HG02763 (cell line): ENCODE results near the gene ASB10.

ENCODE experiments used
- ATAC-seq: cut with Tn5 transposase; IDR thresholded peaks from one replicate; pipeline ENCODE4 v1.9.1; 2021; ENCODE audit warnings: mild to moderate bottlenecking, moderate library complexity; ENCODE audit not compliant: unreplicated experiment

ASB10 gene

GRCh38 chr7:151167197-151167961 lies 19.7 kb downstream of the ASB10 start, which contains the start of gene GBX1:
Gene GBX1 (minus strand): TSS chr7:151167694. CDS start chr7:151167548, 146 bp downstream.
- ATAC-seq = no peak

DNA sequence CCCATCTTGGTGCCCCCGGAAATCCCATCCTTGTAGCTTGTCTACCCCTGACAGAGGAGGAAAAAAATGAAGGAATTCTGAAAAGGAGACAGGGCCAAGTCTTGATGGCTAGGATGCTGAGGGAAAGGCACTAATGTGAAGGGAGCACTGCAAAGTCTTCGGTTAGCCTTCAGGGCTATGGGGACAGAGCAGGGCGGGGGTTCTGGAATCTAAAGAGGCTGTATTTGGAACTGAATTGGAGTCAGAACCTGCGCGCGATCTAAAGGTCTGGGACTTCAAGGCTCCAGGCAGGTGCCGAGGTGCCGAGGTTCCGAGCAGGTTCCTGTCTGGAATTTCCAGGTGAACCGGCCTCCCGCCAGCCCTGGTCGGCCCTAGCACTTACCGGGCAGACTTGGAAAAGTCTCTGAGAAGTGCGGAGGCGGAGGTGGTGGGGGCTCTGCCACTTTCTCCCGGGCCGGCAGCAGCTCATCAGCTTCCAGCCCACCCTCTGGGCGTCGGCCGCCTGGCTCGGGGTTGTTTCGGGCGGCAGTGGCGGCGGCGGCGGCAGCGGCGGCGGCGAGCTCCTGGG lies 20.3 kb downstream of the ASB10 start:
- ATAC-seq = no peak

DNA sequence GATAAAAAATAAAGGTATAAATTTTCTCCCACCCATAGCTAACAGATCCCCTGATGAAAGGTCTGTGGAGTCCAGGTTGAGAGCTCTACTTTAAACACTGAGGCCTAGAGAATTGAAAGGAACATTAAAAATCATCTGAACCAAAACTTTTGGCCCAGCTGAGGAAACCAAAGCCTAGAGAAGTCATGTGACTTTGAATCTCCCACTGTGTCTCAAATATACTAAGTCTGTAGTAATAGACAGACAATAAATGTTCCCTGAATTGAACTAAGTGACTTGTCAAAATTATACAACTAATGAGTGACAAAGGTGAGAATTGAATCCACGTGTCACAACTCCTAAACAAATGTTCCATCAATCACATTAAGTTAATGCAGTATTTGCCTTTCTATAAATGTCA lies 25.3 kb downstream of the ASB10 start:
- ATAC-seq = no peak

GRCh38 chr7:151157645-151158329 lies 29.3 kb downstream of the ASB10 start:
- ATAC-seq = no peak

DNA sequence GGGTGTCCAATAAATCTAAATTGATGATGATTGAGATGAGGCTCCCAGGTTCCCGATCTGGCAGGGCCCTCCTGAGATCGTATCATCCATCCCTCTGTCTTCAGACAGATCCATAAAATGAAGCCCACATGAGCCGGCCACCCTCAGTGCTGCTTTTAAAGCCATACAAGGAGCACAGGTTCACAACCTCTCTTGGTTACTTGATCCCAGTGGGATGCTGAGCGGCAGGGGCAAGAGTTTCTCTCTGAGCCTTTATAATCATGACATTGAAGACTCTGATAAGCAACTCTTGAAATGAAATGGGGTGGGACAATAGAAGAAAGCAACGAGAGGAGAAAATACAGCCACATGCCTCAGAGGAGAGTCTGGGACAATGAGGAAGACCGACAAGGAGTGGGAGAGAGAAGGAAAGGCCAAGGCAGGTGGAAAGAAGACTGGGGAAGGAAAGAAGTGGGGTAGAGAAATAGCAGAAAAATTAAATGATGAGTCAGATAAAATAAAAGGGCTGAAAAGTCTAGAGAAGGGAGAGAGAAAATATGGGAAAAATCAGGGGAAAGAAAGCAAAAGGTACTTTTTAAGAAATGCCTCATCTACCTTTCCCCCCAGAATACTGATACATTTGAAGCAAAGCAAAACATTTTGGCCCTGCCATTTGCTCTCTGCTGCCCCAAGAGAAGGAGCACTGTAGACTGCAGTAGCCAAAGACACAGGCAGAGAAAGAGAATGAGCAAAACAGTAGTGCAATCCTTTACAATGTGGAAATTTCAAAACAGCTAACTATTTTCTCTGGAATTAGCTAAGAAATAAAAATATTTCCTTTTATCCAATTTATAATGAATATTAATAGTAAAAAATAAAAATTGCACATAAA lies 34.2 kb downstream of the ASB10 start:
- ATAC-seq = no peak

DNA sequence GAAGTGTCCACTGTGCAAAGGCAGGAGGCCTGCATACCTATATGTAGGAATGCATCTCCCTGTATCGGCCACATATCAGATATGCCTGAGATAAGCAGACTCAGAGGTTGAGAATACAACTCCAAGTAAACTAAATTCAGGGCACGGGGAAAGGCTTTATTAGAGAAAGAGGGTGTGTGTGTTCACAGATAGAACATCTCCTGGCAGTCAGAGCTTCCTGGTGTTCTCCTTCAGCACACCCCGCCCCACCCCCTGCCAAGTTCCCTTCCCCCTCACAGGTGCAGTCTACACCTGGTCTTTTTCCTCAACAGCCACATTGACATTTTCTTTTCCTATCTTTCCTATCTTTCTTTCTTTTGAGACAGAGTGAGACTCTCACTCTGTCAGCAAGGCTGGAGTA lies 36.7 kb downstream of the ASB10 start:
- ATAC-seq = no peak

- ATAC-seq = no peak
These were observed 38.5 kb downstream of the ASB10 start for GRCh38 chr7:151148319-151149259.

DNA sequence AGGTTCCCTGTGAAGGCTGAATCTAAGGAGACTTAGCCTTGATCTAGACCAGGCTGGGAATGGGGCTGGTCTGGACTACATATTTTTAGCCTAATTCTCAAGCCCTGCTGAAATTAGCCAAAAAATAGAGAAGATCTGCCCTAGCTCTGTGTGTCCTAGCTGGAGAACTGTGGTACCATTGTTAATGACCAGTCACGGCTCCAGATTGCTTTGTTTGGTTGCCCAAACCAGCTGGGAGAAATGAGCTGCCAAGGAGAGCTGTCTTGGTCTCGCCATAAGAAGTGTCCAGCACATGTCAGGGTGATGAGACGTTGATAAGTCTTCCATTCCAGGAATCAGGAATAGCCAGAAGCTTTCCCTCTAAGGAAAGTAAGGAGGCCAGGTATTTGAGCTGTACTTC lies 40.3 kb downstream of the ASB10 start:
- no peak for ATAC-seq

DNA sequence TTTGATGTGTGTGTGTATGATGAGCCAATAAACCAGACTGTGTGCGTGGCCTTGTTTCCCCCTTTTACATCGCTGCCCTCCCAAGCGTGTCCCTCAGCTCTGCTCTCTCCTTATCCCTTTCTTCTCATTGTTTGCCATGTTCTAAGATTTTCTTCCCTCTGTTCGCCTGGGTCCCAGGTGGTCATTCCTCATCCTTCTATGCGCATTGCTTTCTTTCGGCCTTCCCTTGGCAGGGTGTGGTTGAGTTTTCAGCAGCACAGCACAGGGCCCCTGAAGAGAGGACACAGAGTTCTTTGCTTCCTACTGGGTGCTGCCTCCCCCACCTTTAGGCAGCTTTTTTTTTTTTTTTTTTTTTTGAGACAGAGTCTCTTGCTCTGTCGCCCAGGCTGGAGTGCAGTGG lies 42.7 kb downstream of the ASB10 start:
- no peak for ATAC-seq

DNA sequence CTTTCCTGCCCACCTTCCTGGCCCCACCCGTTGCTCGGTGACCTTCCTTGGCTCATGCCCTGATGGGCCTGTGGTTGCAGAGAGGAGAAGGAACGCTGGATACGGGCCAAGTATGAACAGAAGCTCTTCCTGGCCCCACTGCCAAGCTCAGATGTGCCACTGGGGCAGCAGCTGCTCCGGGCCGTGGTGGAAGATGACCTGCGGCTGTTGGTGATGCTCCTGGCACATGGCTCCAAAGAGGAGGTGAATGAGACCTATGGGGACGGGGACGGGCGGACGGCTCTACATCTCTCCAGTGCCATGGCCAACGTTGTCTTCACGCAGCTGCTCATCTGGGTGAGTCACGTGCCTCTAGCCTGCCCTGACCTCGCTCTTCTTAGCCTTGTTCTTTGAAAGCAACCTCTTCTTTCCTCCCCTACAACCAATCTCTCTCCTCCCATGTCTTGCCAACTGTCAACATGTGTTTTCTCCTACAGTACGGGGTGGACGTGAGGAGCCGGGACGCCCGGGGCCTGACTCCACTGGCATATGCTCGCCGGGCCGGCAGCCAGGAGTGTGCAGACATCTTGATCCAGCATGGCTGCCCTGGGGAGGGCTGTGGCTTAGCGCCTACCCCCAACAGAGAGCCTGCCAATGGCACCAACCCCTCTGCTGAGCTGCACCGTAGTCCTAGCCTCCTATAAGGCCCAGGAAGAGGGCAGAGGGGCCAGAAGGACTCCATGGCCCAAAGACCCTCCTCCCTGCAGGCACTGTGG lies 43.6 kb downstream of the ASB10 start:
- ATAC-seq = no peak

DNA sequence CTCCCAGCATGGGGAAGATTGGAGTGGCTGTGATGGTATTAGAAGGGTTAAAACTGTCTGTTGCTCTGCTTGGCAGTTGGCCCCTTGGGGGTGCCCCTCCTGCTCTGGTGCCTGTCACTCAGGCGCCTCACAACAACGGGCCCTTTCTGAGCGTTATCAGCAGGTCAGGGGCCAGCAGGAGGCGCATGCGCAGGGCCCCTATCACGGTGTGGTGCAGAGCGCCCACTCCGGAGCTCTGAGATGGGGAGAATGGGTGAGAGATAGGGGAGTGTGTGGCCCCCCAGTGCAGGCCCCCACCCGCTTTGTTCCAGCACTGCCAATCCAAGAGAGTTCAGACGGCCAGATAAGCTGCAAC lies 44.4 kb downstream of the ASB10 start:
- no peak for ATAC-seq

DNA sequence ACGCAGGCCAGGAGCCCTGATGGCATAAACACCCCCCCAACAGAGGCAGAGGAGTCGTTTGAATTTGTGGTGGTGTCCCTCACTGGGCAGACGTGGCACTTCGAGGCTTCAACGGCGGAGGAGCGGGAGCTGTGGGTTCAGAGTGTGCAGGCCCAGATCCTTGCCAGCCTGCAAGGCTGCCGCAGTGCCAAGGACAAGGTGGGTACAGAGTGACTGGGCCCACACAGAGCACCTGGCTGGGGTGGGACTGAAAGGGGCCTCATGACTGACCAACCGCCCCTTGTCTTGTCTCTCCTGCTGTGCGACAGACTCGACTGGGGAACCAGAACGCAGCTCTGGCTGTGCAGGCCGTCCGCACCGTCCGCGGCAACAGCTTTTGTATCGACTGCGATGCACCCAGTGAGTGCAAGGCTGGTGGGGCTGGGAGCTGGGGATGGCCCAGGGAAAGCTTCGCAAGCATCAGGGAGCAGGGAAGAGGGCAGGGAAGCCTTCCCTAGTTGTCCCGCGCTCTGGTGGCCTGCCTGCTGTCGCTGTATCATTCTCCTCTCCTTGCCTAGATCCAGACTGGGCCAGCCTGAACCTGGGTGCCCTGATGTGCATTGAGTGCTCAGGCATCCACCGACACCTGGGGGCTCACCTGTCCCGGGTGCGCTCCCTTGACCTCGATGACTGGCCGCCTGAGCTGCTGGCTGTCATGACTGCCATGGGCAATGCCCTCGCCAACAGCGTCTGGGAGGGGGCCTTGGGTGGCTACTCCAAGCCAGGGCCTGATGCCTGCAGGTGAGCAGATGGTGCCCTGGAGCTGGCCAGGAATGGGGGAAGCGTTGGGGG lies 45.0 kb downstream of the ASB10 start:
- ATAC-seq = no peak

DNA sequence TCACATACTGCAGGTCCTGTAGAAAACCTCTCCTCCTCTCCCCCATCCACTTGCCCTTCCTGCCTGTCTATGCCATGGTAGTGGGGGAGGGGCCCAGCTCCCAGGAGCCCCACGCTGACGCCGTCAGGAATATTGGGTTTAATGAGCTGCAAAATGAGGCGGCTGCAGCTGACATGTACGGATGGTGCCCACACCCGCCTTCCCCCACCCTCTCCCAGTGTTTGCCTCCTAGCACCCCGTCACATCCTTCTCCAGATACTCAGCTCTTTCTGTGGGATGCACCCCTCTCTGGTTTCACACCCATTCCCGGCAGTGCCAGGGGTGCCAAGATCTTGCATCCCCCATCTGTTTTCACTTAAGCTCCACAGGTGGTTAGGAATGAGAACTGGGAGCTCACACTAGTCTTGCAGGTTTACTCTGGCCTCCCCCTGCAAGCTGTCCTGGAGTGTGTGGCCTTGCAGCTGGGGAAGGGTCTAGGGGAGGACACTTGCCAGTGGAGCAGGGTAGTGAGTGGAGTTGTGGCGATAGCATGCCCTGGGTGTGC lies 45.7 kb downstream of the ASB10 start:
- ATAC-seq = no peak

- ATAC-seq = no peak
These were observed 46.2 kb downstream of the ASB10 start for GRCh38 chr7:151140826-151141225.

- no peak for ATAC-seq
These were observed 47.3 kb downstream of the ASB10 start for GRCh38 chr7:151139791-151140190.

DNA sequence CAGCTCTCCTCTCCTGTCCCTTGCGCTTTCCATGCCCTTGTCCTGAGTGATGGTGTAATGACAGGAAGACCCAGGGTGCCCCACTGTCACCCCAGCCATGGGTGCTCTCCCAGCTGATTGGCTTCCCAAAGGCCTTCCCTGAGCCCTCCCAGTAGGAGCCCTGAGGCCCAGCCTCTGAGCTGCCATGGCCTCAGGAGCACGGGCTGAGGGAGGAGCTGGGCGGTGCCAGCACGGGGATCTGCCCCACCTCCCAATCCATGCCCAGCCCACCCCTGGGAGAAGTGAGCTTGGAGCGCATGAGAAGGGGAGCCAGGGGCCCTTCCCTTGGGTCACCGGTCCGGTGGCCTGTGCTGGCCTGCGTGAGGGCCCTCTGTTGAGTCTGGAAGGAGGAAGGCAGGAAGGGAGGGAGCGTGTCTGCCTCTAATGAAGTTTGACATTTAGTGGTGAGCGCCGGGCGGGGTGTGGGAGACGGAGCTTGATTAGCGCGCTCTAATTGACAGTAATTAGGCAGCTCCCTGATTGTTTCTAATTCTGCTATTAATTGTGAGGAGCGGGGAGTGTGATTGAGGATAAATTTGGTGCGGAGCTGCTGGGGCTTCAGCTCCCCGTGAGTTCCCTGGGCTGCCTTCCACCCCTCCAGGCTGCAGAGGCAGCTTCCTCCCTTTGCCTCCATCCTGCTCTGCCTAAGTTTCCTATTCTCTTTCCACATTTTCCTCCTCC lies 47.8 kb downstream of the ASB10 start:
- ATAC-seq = no peak

DNA sequence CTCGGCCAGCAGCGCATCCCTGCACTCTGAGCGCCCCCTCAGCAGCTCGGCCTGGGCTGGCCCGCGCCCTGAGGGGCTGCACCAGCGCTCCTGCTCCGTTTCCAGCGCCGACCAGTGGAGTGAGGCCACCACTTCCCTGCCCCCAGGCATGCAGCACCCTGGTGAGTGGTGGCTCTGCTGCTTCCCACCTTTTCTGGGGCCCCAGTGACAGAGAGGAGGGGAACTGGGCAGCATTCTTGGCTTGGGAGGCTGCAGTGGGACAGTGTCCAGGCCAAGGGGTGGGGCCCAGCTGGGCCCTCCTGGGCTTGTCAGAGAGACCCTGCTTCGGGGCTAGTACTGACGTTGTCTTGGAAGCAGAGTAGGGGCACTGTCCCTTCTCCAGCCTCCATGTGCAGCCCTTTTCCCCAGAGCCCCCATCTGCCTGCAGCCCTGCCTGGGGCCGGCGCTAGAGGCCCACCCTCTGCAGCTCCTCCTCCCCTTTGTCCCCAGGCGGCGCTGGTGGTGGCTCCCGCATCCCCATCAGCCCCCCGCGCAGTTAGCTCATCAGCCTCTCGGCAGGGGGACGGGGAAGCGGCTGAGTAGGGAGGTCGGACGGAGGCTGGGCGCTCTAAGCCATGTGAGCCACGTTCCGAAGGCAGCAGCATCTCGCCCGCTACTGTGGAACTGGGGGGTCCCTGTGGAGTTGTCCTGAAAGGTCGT lies 48.7 kb downstream of the ASB10 start:
- ATAC-seq = no peak
